Parathyroid adenoma (tissue), 2 donors: ENCODE measurements around the gene LRP1B.

ENCODE experiments used
- H2AFZ ChIP-seq: fragments of 300-600 bp; sonication (generic); one replicate; pipeline ENCODE4 v1.7.0; 2017; ENCODE audit warnings: antibody characterized with exemption, mild to moderate bottlenecking
- H3K27ac ChIP-seq: fragments of 300-600 bp; sonication (generic); one replicate; pipeline ENCODE4 v1.7.0; 2017
- H3K27me3 ChIP-seq: fragments of 300-600 bp; sonication (generic); one replicate; pipeline ENCODE4 v1.7.0; 2017; ENCODE audit warnings: low read length; ENCODE audit not compliant: control insufficient read depth, insufficient read depth
- H3K36me3 ChIP-seq: fragments of 300-600 bp; sonication (generic); one replicate; pipeline ENCODE4 v1.7.0; 2017; ENCODE audit warnings: low read length; ENCODE audit not compliant: control insufficient read depth, insufficient read depth
- H3K4me1 ChIP-seq: fragments of 300-600 bp; sonication (generic); one replicate; pipeline ENCODE4 v1.7.0; 2017; ENCODE audit warnings: control low read depth
- H3K4me2 ChIP-seq: fragments of 300-600 bp; sonication (generic); one replicate; pipeline ENCODE4 v1.7.0; 2017; ENCODE audit warnings: low read length
- H3K4me3 ChIP-seq: fragments of 300-600 bp; sonication (generic); one replicate; pipeline ENCODE4 v1.7.0; 2017; ENCODE audit warnings: low read depth, low read length
- H3K79me2 ChIP-seq: fragments of 300-600 bp; sonication (generic); one replicate; pipeline ENCODE4 v1.7.0; 2017; ENCODE audit warnings: control low read depth
- H3K9ac ChIP-seq: fragments of 300-600 bp; sonication (generic); one replicate; pipeline ENCODE4 v1.7.0; 2017; ENCODE audit warnings: mild to moderate bottlenecking
- H3K9me3 ChIP-seq: fragments of 300-600 bp; sonication (generic); one replicate; pipeline ENCODE4 v1.7.0; 2017; ENCODE audit warnings: low read length; ENCODE audit not compliant: control insufficient read depth
- TF ChIP-seq, protein P1 (sequence below): fragments of 300-600 bp; sonication (generic); IDR thresholded peaks from one replicate; pipeline ENCODE4 v1.7.0; 2017; ENCODE audit warnings: antibody characterized with exemption, mild to moderate bottlenecking
- donor health status: primary hyperparathyroidism.

LRP1B gene

DNA sequence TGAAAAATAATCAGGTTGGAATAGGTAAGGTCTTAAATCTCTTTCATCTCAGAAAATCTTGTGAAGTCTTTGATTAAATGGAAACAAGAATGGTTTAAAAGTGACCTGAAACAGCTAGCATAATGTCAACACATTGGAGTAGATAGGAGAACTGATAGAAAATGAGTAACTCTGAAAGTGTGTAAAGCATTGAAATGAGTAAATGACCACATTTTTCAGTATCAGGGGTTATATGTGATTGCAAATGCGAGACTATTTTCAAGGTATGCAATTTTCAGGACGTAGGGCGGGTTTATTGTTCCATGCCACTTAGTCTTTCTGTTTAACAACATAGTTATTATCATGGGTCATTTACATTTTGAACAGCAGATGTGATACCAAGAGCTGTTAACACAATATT, 1383.2 kb downstream of the LRP1B start:
- TF ChIP-seq, protein P1, sequence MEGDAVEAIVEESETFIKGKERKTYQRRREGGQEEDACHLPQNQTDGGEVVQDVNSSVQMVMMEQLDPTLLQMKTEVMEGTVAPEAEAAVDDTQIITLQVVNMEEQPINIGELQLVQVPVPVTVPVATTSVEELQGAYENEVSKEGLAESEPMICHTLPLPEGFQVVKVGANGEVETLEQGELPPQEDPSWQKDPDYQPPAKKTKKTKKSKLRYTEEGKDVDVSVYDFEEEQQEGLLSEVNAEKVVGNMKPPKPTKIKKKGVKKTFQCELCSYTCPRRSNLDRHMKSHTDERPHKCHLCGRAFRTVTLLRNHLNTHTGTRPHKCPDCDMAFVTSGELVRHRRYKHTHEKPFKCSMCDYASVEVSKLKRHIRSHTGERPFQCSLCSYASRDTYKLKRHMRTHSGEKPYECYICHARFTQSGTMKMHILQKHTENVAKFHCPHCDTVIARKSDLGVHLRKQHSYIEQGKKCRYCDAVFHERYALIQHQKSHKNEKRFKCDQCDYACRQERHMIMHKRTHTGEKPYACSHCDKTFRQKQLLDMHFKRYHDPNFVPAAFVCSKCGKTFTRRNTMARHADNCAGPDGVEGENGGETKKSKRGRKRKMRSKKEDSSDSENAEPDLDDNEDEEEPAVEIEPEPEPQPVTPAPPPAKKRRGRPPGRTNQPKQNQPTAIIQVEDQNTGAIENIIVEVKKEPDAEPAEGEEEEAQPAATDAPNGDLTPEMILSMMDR = no peak
- H3K27me3 ChIP-seq = no peaks in the 10 kb centered on the region
- H3K4me2 ChIP-seq = no peak overlapping the region
- no peaks in the 10 kb centered on the region for H3K79me2 ChIP-seq
- no peaks in the 10 kb centered on the region for H3K9me3 ChIP-seq
- no peak overlapping the region for H2AFZ ChIP-seq
- H3K36me3 ChIP-seq = no peaks in the 10 kb centered on the region
- H3K27ac ChIP-seq = no peak overlapping the region
- H3K4me1 ChIP-seq = no peaks in the 10 kb centered on the region
- H3K9ac ChIP-seq = no peak overlapping the region
- no peak overlapping the region for H3K4me3 ChIP-seq

GRCh38 chr2:140747090-140747489, 1383.7 kb downstream of the LRP1B start:
- TF ChIP-seq, protein P1 = no peak
- H3K4me3 ChIP-seq = no peak overlapping the region

DNA sequence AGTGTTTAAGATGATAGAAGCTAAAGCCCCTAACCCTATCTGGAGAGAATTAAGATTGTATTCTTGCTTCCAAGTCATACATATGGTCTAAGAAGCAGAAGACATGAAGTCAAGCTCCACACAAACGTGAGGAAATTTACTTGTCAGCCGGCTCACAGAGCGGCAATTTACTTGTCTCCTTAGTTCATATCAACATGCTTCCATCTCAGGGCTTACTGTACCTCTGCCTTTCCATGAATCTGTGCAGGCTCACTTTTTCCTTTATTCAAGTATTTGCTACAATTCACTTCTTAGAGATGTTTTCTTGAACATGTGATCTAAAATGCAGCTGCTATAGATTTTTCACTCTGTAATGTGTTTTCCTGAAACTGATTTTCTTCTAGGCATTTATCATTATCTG, 1386.4 kb downstream of the LRP1B start:
- H3K4me3 ChIP-seq = no peak overlapping the region
- no peak overlapping the region for H3K4me2 ChIP-seq
- no peak overlapping the region for H3K9ac ChIP-seq
- no peaks in the 10 kb centered on the region for H3K79me2 ChIP-seq
- H3K36me3 ChIP-seq = no peaks in the 10 kb centered on the region
- H3K27me3 ChIP-seq = no peaks in the 10 kb centered on the region
- H2AFZ ChIP-seq = no peak overlapping the region
- no peaks in the 10 kb centered on the region for H3K9me3 ChIP-seq
- no peaks in the 10 kb centered on the region for H3K4me1 ChIP-seq
- H3K27ac ChIP-seq = no peak overlapping the region
- TF ChIP-seq, protein P1 = no peak

More at GRCh38 chr2:140747090-140747489, 1383.7 kb downstream of the LRP1B start:
- Histone ChIP-seq H3K4me1 (no peaks in the 10 kb centered on the region), H3K9ac (no peak overlapping the region), H3K4me2 (no peak overlapping the region), H3K27ac (no peak overlapping the region), H2AFZ (no peak overlapping the region), H3K9me3 (no peaks in the 10 kb centered on the region), H3K79me2 (no peaks in the 10 kb centered on the region), H3K36me3 (no peaks in the 10 kb centered on the region), H3K27me3 (no peaks in the 10 kb centered on the region)

GRCh38 chr2:140737006-140737405, 1393.8 kb downstream of the LRP1B start:
- H3K27me3 ChIP-seq = no peaks in the 10 kb centered on the region
- H3K4me3 ChIP-seq = no peak overlapping the region
- H3K9me3 ChIP-seq = no peaks in the 10 kb centered on the region
- no peak overlapping the region for H3K9ac ChIP-seq
- TF ChIP-seq, protein P1 = no peak
- H3K36me3 ChIP-seq = no peaks in the 10 kb centered on the region
- H3K4me1 ChIP-seq = no peaks in the 10 kb centered on the region
- H3K27ac ChIP-seq = no peak overlapping the region
- no peaks in the 10 kb centered on the region for H3K79me2 ChIP-seq
- H3K4me2 ChIP-seq = no peak overlapping the region
- no peak overlapping the region for H2AFZ ChIP-seq

GRCh38 chr2:140734992-140735391, 1395.8 kb downstream of the LRP1B start:
- Histone ChIP-seq H3K27ac (no peak overlapping the region), H3K4me1 (no peaks in the 10 kb centered on the region), H3K9ac (no peak overlapping the region), H3K4me3 (no peak overlapping the region), H3K36me3 (no peaks in the 10 kb centered on the region), H2AFZ (no peak overlapping the region), H3K79me2 (no peaks in the 10 kb centered on the region), H3K27me3 (no peaks in the 10 kb centered on the region), H3K4me2 (no peak overlapping the region), H3K9me3 (no peaks in the 10 kb centered on the region)
- TF ChIP-seq, protein P1 = no peak
